Measurements from ENCODE around the gene SPECC1.
"Not testable (repeated sequence)": the region's sequence is repeated elsewhere in the genome, so short reads cannot be mapped to it uniquely, and the experiment has no call there.

Gene SPECC1, protein sequence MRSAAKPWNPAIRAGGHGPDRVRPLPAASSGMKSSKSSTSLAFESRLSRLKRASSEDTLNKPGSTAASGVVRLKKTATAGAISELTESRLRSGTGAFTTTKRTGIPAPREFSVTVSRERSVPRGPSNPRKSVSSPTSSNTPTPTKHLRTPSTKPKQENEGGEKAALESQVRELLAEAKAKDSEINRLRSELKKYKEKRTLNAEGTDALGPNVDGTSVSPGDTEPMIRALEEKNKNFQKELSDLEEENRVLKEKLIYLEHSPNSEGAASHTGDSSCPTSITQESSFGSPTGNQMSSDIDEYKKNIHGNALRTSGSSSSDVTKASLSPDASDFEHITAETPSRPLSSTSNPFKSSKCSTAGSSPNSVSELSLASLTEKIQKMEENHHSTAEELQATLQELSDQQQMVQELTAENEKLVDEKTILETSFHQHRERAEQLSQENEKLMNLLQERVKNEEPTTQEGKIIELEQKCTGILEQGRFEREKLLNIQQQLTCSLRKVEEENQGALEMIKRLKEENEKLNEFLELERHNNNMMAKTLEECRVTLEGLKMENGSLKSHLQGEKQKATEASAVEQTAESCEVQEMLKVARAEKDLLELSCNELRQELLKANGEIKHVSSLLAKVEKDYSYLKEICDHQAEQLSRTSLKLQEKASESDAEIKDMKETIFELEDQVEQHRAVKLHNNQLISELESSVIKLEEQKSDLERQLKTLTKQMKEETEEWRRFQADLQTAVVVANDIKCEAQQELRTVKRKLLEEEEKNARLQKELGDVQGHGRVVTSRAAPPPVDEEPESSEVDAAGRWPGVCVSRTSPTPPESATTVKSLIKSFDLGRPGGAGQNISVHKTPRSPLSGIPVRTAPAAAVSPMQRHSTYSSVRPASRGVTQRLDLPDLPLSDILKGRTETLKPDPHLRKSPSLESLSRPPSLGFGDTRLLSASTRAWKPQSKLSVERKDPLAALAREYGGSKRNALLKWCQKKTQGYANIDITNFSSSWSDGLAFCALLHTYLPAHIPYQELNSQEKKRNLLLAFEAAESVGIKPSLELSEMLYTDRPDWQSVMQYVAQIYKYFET

DNA sequence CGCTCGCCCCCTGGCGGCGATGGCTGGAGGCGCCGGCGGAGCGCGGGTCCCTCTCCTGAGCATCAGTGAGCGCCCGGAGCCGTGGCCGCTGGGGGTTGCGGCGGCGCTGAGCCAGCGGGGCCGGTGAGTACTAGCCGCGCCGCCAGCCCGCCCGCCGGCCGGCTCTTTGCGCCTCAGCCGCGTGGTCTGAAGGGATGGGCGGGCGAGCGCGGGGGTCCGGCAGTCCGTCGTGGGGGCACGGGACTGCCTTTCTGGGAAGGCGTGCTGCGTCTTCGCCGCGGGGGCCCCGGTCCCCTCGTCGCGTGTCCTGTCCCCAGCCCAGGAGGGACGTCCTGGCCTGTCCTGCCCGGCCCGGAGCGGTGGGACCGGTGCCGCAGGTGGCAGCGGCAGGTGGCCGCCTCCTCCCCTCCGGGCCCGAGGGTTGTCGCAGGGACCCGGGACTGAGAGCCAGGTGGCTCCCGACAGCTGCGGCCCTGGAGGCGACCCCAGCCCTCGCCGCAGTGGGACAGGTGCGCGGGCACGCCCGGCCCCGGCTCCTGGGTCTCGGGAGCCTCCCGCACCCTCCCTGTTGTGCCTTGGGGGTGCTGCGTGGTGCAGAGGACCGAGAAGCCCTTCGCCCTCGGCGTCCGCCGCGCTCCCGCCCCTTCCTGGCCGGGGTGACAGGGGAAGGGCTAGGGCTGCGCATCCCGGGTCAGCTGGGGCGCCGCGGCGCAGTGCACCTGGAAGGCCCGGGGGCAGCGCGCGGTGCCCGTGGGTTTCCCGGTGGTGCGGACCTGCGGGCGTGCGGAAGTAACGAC, at the start of gene SPECC1:
Gene SPECC1 (plus strand): TSS at position 58 of the 797 bp plus-strand sequence. CDS start 87,293 bp downstream, outside the sequence.
- peak; percentile 72 for DNase-seq (ENCODE audit: low read depth)

DNA sequence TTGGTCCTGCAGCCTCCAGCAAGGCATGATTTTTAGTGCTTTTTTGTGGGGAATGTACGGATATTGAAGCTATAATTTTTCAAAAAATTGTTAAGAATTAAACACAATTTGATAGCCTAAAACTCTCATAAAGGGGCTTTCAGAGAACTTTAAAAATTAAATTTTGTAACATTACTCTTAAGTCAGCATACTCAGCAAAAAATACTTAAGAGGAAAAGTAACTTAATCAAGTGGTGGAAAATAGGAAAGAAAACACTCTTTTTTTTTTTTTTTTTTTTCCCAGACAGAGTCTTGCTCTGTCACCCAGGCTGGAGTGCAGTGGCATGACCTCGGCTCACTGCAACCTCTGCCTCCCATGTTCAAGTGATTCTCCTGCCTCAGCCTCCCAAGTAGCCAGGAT, 46.2 kb upstream of the SPECC1 start:
- DNase-seq (ENCODE audit: low read depth) = not testable (repeated sequence)

GRCh38 chr17:19973156-19973555, 36.0 kb upstream of the SPECC1 start:
- no peak for DNase-seq (ENCODE audit: low read depth)

GRCh38 chr17:19975601-19976000, 33.6 kb upstream of the SPECC1 start:
- DNase-seq (ENCODE audit: low read depth) = no peak

DNA sequence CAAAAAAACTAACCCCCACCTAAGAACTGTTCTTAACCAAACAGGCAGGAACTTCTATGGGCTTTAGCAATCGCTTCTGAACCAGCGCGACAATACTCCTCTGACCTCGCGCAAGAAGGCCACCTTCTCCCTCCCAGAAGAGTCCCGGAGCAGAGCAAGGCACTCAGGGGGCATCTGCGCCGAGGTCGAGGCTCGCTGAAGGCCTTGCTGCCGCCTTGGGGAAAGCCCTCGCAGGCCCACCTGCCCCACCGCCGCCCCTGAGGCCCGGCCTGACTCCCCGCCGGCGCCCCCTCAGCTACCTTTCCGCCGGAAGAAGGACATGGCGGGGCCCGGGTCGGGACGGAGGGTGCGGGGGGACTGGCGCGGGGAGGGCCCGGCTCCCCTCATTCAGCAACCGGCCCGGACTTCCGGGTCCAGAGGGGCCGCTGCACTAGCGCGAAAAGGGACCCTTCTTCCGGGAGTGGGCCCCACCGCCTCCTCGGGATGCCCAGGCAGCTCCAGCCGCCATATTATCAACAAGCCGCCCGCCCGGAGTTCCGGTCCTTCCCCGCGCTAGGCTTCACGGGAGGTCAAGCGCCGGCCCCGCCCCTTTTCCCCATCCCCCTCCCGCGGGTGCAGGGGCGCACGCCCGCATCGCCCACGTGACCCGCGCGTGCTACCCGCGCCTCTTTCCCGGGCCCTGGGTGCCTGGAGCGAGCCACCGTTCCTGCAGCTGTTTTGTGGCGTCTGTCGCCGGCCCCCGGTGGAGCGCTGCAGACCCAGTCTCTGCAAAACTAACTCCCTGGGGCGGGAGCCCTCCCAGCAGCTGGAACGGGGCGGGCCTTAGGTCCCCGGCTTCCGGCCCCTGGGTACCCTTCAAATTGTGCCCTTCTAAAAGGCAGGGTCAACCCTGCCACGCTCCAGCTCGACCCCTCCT, 31.6 kb upstream of the SPECC1 start, which contains the start of gene AKAP10:
Gene AKAP10 (minus strand): TSS at position 536 of the 916 bp plus-strand sequence. CDS start 149 bp downstream, at position 387.
- DNase-seq (ENCODE audit: low read depth) = peak; percentile 92

GRCh38 chr17:19978209-19978802, 30.9 kb upstream of the SPECC1 start:
- DNase-seq (ENCODE audit: low read depth) = peak; percentile 14

GRCh38 chr17:19978805-19979211, 30.4 kb upstream of the SPECC1 start:
- DNase-seq (ENCODE audit: low read depth) = no peak

DNA sequence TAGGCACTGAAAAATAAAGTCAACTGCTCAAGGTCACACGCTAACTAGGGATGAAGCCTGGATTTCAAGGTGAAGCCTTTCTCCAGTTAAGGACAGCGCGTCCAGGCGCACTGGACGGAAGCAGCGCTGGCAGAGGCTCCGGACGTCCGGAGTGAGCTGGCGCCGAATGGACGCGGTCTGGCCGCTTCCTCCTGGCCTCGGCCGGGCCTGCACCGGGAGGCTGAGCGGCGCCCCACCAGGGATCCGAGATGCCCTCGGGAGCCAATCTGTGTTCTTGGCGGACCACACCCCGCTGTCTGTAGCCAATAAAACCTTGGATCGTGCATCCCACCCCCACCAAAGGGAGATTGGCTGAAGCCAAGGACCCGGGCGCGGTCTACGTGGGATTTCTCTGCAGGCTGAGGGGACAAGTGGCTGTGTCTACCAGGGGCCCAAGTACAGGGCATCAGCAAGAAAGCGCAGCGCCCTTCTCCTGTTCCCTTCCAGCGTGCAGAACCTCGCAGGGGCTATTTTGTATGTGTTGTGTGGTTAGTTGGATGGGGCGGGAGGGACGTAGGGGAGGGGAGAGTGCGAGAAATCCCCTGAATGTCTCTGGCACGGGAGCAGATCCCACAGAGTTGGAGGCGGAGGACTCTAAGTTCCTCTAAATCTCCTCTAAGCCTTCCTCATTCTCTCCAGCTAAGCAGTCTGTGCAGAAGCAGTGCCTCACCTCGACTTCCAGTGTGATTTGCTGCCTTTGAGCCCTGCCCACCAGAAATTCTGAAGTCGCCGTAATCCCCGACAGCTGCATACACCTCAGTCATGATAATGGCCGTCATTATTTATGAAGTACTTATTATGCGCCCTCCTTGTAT, 29.0 kb upstream of the SPECC1 start:
- DNase-seq (ENCODE audit: low read depth) = no peak

- DNase-seq (ENCODE audit: low read depth) = no peak
Observed at GRCh38 chr17:19986941-19987861, 22.0 kb upstream of the SPECC1 start.

DNA sequence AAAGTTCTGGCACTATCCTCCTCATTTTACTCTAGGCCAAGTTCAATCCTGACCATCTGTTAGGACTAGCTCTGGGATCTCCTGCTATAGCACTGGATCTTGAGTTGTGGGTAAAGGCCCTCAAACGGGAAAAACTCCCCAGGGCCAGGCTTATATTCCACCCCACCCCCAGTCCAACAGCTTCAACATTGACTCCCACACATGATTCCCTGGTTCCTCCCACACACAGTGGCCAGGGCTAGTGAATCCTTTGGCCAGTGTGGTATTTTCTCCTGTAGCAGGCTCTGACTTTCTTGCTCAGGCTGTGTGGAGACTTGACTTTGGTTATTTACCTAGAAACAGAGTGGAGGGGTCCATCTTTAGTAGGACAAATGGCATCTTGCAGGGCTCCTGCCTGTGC, 21.3 kb upstream of the SPECC1 start:
- DNase-seq (ENCODE audit: low read depth) = no peak

DNA sequence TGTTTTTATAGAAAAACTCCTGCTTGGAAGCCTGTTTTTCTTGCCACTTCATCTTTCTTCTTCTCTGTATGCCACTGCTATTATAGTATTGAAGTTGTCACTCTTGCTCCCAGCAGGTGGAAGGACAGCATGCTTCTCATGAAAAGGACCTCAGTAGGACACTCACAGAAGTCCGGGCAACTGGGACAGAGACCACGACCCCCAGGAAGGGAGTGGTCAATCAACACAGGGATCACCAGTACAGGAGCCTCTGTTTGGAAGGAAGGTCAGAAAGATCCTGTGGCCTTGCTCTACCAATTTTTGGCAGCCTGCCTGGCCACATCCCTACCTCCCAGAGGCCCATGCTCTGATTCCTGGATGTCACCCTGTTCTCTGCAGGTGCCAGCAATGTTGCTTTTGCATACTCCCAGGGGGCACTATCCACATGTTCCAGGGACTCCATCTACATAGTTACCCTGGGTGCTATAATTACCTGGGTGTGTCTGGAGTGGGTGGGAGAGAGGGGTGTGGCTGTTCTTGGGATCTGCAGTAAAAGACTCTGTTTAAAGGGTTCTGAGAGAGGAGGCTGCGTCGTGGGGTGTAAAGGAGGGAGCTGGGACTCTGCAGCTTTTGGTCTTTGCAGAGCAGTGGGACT, 17.8 kb upstream of the SPECC1 start:
- DNase-seq (ENCODE audit: low read depth) = no peak

- peak; percentile 90 for DNase-seq (ENCODE audit: low read depth)
Observed at GRCh38 chr17:19992803-19993713, 16.1 kb upstream of the SPECC1 start.

DNA sequence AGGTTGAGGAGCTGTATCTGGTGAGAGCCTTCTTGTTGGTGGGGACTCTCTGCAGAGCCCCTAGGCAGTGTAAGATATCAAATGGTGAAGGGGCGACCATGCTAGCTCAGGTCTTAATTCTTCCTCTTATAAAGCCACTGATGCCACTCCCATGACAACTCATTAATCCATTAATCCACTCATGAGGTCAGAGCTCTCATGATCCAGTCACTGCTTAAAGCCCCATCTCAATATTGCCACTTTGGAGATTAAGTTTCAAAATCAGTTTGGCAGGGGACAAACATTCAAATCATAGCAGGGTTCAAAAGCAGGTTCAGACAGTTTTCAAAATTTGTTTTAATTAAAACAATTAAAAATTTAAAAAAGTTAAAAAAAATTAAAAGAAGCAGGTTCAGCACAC, 13.1 kb upstream of the SPECC1 start:
- no peak for DNase-seq (ENCODE audit: low read depth)

DNA sequence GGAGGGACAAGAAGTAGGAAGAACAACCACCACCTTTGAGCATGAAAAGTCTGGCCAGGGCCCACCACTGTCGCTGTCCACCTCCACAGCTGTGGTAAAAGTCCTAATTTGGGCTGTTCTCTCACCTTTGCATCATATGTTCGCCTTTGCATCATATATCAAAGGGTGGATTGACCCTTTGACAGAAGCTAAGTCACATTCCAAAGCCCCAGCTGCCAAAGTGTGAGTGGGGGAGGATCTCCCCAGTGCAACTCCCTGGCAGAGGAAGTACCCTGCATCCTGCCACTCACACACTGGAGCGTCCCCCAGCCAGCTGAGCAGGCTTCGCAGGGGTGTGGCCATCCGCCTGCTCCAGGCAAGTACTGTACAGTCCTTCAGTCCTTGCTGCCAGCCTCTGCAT, 12.7 kb upstream of the SPECC1 start:
- no peak for DNase-seq (ENCODE audit: low read depth)

DNA sequence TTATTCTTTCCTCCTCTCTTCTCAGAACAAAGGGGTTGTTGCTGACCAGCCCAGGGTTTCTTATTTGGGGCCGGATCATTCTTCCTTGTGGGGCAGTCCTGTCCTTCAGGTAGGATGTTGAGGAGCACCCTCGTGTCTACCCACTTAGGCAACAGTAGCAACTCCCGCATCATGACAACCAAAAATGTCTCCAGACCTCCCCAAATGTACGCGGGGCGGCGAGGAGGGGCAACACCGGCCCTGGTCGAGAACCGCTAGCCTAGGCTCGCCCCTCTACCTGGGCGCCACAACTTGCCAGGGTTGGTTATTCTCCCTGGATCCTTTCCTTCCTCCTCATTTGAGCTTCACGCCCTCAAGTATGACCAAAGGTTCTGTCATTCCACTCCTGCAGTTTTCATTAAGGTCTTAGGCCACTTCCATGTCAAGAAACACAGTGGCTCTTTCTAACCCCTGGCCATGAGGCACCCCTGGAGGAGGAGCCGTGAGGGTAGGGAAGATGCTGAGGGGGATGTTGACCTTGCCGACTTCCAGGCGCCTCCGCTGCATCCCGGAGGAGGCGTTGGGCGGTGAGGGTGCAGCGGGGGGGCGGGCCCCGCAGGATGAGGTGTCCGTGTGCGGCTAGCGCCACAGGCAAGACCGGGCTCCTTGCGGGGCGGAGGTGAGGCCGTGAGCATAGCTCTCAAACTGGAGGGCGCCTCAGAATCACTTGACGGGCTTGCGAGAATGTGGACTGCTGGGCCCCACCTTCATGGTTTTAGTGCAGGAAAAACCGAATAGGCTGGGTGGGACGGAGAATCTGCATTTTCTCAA, 712 bp upstream of the SPECC1 start:
- DNase-seq (ENCODE audit: low read depth) = peak; percentile 55

DNA sequence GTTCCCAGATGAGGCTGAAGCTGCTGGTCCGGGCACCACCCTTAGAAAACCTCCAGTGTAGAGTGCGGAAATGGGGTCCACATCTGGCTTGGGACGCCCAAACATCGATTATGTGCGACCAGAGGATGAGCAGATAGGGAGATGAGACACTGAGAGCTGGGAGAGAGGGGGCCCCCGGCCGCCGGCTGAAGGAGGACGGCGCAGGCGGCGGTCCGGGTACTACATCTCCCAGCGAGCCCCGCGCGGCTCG, 182 bp upstream of the SPECC1 start:
- no peak for DNase-seq (ENCODE audit: low read depth)
